ENCODE measurements around the gene SLC16A3.

SLC16A3 gene

DNA sequence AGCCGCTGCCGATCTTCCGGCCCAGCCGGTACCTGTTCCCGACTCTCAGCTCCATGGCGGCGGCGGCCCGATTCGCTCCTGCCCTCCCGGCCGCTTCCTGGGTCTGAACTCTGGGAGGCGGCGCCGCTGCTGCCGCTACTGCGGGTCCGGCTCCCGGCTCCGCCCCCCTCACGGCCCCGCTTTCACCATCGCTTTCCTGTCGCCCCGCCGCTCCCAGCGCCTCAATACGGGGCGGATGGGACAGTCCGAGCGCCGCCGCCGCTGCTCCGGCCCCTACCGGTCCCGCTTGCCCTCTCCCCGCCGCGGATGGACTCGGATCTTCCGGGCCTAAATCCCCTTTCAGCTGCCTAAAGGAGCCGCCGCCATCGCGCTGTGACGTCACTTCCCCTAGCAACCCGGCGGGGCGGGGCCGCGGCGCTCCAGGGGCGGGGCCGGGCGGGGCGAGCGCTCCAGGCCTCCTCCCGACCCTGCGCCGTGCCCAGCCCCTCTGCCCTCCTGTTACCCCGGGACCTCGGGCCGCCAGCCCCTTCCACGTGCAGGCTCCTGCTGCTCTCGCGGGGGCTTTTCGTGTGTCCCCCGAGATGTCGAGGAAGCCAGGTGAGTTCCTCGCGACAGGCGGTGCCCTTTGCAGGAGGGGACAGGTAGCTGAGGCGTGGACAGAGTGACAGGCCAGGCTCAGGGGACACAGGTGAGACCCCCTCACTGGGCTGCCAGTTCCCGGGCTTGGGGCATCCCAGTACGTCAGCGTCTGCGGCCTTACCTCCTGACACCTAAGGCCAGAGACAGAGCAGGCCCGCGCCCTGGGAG is 44.7 kb downstream of the SLC16A3 start, which contains the start of gene CSNK1D (continued):
- peak; percentile 91; the same call in 1 of the 2 replicates for TF ChIP-seq ZBTB7A (tag by site-specific recombination; IDR thresholded peaks at IDR 0.05; ENCODE audit: low read depth)
- peak; percentile 27; the same call in 1 of the 2 replicates for TF ChIP-seq ZNF146 (tag by site-specific recombination; IDR thresholded peaks at IDR 0.05)
- TF ChIP-seq, protein P1, sequence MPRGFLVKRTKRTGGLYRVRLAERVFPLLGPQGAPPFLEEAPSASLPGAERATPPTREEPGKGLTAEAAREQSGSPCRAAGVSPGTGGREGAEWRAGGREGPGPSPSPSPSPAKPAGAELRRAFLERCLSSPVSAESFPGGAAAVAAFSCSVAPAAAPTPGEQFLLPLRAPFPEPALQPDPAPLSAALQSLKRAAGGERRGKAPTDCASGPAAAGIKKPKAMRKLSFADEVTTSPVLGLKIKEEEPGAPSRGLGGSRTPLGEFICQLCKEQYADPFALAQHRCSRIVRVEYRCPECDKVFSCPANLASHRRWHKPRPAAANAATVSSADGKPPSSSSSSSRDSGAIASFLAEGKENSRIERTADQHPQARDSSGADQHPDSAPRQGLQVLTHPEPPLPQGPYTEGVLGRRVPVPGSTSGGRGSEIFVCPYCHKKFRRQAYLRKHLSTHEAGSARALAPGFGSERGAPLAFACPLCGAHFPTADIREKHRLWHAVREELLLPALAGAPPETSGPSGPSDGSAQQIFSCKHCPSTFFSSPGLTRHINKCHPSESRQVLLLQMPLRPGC (tag by site-specific recombination; IDR thresholded peaks at IDR 0.05) = peak; percentile 83; the same call in 1 of the 2 replicates
- TF ChIP-seq, protein P2, sequence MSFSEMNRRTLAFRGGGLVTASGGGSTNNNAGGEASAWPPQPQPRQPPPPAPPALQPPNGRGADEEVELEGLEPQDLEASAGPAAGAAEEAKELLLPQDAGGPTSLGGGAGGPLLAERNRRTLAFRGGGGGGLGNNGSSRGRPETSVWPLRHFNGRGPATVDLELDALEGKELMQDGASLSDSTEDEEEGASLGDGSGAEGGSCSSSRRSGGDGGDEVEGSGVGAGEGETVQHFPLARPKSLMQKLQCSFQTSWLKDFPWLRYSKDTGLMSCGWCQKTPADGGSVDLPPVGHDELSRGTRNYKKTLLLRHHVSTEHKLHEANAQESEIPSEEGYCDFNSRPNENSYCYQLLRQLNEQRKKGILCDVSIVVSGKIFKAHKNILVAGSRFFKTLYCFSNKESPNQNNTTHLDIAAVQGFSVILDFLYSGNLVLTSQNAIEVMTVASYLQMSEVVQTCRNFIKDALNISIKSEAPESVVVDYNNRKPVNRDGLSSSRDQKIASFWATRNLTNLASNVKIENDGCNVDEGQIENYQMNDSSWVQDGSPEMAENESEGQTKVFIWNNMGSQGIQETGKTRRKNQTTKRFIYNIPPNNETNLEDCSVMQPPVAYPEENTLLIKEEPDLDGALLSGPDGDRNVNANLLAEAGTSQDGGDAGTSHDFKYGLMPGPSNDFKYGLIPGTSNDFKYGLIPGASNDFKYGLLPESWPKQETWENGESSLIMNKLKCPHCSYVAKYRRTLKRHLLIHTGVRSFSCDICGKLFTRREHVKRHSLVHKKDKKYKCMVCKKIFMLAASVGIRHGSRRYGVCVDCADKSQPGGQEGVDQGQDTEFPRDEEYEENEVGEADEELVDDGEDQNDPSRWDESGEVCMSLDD (tag by site-specific recombination; IDR thresholded peaks at IDR 0.05) = peak; percentile 67; the same call in 1 of the 2 replicates
- TF ChIP-seq GLI2 (tag by site-specific recombination; IDR thresholded peaks at IDR 0.05; ENCODE audit: borderline replicate concordance, low read depth) = no peak; the same call in 1 of the 2 replicates
- TF ChIP-seq ZNF138 (tag by site-specific recombination; IDR thresholded peaks at IDR 0.05; ENCODE audit: borderline replicate concordance) = no peak
- no peak for TF ChIP-seq ZFP41 (tag by site-specific recombination; IDR thresholded peaks at IDR 0.05; ENCODE audit: borderline replicate concordance)
- TF ChIP-seq ZNF521 (tag by site-specific recombination; IDR thresholded peaks at IDR 0.05) = no peak
- no peak for TF ChIP-seq ZNF747 (tag by site-specific recombination; IDR thresholded peaks at IDR 0.05)
- TF ChIP-seq SALL2 (tag by site-specific recombination; IDR thresholded peaks at IDR 0.05; ENCODE audit: borderline replicate concordance) = no peak
- TF ChIP-seq, protein P3, sequence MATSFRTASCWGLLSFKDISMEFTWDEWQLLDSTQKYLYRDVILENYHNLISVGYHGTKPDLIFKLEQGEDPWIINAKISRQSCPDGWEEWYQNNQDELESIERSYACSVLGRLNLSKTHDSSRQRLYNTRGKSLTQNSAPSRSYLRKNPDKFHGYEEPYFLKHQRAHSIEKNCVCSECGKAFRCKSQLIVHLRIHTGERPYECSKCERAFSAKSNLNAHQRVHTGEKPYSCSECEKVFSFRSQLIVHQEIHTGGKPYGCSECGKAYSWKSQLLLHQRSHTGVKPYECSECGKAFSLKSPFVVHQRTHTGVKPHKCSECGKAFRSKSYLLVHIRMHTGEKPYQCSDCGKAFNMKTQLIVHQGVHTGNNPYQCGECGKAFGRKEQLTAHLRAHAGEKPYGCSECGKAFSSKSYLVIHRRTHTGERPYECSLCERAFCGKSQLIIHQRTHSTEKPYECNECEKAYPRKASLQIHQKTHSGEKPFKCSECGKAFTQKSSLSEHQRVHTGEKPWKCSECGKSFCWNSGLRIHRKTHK (tag by site-specific recombination; IDR thresholded peaks at IDR 0.05) = no peak
- TF ChIP-seq, protein P4, sequence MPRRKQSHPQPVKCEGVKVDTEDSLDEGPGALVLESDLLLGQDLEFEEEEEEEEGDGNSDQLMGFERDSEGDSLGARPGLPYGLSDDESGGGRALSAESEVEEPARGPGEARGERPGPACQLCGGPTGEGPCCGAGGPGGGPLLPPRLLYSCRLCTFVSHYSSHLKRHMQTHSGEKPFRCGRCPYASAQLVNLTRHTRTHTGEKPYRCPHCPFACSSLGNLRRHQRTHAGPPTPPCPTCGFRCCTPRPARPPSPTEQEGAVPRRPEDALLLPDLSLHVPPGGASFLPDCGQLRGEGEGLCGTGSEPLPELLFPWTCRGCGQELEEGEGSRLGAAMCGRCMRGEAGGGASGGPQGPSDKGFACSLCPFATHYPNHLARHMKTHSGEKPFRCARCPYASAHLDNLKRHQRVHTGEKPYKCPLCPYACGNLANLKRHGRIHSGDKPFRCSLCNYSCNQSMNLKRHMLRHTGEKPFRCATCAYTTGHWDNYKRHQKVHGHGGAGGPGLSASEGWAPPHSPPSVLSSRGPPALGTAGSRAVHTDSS (tag by site-specific recombination; IDR thresholded peaks at IDR 0.05) = peak; percentile 39; the same call in 1 of the 2 replicates
- no peak for TF ChIP-seq ZNF416 (tag by site-specific recombination; IDR thresholded peaks at IDR 0.05)
- TF ChIP-seq, protein P5, sequence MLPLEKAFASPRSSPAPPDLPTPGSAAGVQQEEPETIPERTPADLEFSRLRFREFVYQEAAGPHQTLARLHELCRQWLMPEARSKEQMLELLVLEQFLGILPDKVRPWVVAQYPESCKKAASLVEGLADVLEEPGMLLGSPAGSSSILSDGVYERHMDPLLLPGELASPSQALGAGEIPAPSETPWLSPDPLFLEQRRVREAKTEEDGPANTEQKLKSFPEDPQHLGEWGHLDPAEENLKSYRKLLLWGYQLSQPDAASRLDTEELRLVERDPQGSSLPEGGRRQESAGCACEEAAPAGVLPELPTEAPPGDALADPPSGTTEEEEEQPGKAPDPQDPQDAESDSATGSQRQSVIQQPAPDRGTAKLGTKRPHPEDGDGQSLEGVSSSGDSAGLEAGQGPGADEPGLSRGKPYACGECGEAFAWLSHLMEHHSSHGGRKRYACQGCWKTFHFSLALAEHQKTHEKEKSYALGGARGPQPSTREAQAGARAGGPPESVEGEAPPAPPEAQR (tag by site-specific recombination; IDR thresholded peaks at IDR 0.05) = peak; percentile 70
- TF ChIP-seq, protein P6, sequence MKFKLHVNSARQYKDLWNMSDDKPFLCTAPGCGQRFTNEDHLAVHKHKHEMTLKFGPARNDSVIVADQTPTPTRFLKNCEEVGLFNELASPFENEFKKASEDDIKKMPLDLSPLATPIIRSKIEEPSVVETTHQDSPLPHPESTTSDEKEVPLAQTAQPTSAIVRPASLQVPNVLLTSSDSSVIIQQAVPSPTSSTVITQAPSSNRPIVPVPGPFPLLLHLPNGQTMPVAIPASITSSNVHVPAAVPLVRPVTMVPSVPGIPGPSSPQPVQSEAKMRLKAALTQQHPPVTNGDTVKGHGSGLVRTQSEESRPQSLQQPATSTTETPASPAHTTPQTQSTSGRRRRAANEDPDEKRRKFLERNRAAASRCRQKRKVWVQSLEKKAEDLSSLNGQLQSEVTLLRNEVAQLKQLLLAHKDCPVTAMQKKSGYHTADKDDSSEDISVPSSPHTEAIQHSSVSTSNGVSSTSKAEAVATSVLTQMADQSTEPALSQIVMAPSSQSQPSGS (tag by site-specific recombination; IDR thresholded peaks at IDR 0.05; ENCODE audit: low read depth) = peak; percentile 96
- TF ChIP-seq GLIS2 (tag by site-specific recombination; IDR thresholded peaks at IDR 0.05) = peak; percentile 68; the same call in 1 of the 2 replicates
- TF ChIP-seq, protein P7, sequence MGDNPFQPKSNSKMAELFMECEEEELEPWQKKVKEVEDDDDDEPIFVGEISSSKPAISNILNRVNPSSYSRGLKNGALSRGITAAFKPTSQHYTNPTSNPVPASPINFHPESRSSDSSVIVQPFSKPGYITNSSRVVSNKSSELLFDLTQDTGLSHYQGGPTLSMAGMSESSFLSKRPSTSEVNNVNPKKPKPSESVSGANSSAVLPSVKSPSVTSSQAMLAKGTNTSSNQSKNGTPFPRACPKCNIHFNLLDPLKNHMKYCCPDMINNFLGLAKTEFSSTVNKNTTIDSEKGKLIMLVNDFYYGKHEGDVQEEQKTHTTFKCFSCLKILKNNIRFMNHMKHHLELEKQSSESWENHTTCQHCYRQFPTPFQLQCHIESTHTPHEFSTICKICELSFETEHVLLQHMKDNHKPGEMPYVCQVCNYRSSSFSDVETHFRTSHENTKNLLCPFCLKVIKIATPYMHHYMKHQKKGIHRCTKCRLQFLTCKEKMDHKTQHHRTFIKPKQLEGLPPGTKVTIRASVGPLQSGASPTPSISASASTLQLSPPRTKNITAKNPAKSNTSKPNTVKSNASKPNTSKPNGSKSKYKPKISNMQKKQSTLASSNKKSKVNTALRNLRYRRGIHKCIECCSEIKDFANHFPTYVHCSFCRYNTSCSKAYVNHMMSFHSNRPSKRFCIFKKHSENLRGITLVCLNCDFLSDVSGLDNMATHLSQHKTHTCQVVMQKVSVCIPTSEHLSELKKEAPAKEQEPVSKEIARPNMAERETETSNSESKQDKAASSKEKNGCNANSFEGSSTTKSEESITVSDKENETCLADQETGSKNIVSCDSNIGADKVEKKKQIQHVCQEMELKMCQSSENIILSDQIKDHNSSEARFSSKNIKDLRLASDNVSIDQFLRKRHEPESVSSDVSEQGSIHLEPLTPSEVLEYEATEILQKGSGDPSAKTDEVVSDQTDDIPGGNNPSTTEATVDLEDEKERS (tag by site-specific recombination; IDR thresholded peaks at IDR 0.05) = peak; percentile 55; the same call in 1 of the 2 replicates
- peak; percentile 84 for TF ChIP-seq ZNF561 (tag by site-specific recombination; IDR thresholded peaks at IDR 0.05; ENCODE audit: borderline replicate concordance)
- peak; percentile 99 for TF ChIP-seq KLF8 (tag by site-specific recombination; IDR thresholded peaks at IDR 0.05)
- TF ChIP-seq, protein P8, sequence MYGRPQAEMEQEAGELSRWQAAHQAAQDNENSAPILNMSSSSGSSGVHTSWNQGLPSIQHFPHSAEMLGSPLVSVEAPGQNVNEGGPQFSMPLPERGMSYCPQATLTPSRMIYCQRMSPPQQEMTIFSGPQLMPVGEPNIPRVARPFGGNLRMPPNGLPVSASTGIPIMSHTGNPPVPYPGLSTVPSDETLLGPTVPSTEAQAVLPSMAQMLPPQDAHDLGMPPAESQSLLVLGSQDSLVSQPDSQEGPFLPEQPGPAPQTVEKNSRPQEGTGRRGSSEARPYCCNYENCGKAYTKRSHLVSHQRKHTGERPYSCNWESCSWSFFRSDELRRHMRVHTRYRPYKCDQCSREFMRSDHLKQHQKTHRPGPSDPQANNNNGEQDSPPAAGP (tag by site-specific recombination; IDR thresholded peaks at IDR 0.05) = peak; percentile 96
- TF ChIP-seq, protein P9, sequence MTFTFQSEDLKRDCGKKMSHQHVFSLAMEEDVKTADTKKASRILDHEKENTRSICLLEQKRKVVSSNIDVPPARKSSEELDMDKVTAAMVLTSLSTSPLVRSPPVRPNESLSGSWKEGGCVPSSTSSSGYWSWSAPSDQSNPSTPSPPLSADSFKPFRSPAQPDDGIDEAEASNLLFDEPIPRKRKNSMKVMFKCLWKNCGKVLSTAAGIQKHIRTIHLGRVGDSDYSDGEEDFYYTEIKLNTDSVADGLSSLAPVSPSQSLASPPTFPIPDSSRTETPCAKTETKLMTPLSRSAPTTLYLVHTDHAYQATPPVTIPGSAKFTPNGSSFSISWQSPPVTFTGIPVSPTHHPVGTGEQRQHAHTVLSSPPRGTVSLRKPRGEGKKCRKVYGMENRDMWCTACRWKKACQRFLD (tag by site-specific recombination; IDR thresholded peaks at IDR 0.05) = no peak

Measured in HEK293 (cell line).